Measurements from ENCODE around the gene CDV3.

Gene CDV3

DNA sequence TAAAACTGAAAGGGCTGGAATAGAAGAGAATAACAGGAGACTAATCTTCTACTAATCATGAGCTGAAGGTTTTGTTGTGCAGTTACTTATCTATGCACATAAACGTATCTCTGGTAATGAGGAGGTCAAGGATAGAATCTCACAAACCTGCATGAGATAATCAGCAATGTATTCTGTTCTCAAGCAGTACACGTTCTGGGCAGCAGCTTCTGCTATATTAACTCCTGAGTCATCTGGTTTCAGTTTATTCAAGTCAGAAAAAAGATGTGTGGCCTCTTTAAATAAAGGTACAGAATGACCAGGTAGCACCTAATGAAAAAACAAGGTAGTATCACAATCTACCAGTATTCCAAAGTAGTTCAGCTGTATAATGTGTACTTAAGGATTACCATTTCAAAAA is 34.9 kb downstream of the CDV3 start:
- DNase-seq = no peak

DNA sequence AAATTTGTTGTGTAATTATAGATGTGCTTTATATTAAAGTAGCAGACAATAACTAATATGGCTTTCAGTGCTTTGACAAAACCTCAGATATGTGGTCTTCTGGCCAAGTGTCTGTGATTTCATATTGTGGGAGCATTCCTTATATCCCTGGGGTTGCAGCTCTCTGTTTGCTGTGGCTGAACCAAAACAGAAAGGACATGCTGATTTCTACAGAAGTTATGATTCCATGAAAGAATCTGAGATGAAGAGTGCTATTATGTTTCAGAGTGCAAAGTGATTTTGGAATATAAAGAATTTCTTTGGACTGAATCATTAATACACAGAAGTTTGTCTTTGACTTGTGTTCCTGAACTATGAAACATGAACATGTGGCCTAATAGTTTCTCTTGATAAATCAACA is 36.5 kb downstream of the CDV3 start:
- no peak for DNase-seq

DNA sequence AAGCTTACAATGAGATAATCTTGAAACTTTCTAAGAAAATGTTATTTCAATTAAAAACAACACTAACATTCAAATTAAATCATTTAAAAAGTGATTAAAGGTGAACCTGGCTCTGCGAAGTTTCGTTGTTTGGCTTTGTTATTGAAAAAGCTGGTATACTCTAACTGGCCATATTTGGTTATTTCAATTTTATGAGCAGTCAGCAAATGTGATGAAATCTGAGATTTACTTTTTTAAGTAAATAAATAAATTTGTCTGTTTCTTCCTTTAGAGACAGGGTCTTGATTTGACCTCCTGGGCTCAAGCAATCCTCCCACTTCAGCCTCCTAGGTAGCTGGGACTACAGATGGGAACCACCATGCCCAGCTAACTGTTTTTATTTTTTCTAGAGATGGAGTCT is 38.0 kb downstream of the CDV3 start:
- no peak for DNase-seq

DNA sequence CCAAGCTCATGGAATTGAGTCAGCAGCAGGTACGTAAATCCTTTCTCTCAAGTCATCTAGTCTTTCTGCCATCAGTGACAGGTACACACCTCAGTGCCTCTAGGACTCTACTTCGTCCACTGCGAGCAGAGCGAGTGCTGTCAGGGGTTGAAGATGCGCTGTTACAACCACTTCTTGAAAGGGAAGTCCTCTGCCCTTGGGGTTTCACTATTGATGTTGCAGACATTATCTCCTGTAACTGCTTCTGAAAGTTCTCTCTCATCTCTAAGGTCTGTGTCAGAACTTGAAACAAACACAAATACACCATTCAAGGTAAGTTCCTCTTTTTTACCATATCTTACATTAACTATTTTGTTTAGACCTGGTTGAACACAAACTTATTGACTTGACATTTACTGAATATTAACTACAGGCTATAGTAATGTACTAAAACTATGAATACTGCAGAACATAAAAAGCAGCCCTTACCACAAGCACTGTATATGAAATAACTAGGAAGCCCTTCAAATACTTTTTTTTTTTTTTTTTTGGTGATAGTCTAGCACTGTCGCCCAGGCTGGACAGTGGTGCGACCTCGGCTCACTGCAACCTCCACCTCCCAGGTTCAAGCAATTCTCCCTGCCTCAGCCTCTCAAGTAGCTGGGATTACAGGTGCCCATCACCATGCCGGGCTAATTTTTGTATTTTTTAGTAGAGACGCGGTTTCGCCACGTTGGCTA is 46.7 kb downstream of the CDV3 start:
- no peak for DNase-seq

- DNase-seq = no peak
Measured at GRCh38 chr3:133627789-133628188, 54.3 kb downstream of the CDV3 start.

GRCh38 chr3:133629146-133629545 is 55.7 kb downstream of the CDV3 start:
- DNase-seq = no peak

DNA sequence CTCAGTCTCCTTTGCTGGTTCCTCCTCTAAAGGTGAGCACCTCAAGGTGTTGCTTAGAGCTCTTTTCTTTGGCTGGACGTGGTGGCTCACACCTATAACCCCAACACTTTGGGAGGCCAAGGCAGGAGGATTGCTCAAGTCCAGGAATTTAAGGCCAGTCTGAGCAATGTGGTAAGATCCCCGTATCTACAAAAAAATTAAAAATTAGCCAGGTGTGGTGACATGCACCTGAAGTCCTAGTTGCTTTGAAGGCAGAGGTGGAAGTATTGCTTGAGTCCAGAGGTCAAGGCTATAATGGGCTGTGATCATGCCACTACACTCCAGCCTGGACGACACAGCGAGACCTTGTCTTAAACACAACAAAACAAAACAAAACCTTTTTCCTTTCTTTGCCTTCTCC is 60.0 kb downstream of the CDV3 start:
- no peak for DNase-seq
